Stimulated activated naive CD8-positive, alpha-beta T cell treated with anti-CD3 and anti-CD28 coated beads, Interleukin-15, amount 100 ng/mL, for 72 hours (primary cell): ENCODE measurements around the gene PKD2.

Experiments
- ATAC-seq: fragments of 150-1000 bp; cut with Tn5 transposase; 2 replicates; pipeline ENCODE4 v1.10.0; 2021; ENCODE audit warnings: mild to moderate bottlenecking, moderate library complexity
- DNase-seq, 2 donors: peaks; one replicate each; pipeline ENCODE4 v3.0.0; 2021 to 2022
- H3K27ac Mint-ChIP-seq, 2 donors: one replicate each; pipeline ENCODE4 v1.8.0; 2022; ENCODE audit warnings: mild to moderate bottlenecking in 2 of 2, mixed read lengths in 2 of 2, moderate library complexity in 2 of 2
- H3K27me3 Mint-ChIP-seq: one replicate; pipeline ENCODE4 v1.8.0; 2022; ENCODE audit warnings: mixed read lengths
- H3K4me1 Mint-ChIP-seq: one replicate; pipeline ENCODE4 v1.8.0; 2022; ENCODE audit warnings: mild to moderate bottlenecking, mixed read lengths
- H3K4me3 Mint-ChIP-seq, 2 donors: one replicate each; pipeline ENCODE4 v1.8.0; 2022; ENCODE audit warnings: mild to moderate bottlenecking in 2 of 2, mixed read lengths in 2 of 2, moderate library complexity in 1 of 2
- H3K9me3 Mint-ChIP-seq, 2 donors: one replicate each; pipeline ENCODE4 v1.8.0; 2022; ENCODE audit warnings: mixed read lengths in 2 of 2

Gene PKD2

DNA sequence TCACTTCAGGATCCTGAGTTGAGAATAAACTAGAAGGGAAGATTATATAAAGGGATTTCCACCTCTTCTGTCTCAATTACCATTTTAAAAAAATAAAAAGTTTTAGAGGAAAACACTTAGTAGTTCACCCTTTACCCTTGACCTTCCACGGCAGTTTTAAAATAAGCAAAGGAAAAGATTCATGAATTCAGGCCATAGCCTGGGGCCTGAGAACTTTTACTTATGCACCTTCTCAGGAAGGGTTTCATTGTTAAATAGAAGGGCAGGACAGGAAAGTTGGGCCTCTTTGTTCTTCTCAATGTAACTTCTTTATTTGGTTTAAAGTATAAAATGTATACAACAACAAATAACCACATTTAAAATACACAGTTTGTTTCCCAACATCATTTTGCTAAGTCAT, 54.9 kb downstream of the PKD2 start:
- no peak for ATAC-seq
- no peak overlapping the region for H3K4me3 Mint-ChIP-seq
- H3K4me1 Mint-ChIP-seq = no peaks in the 10 kb centered on the region
- no peaks in the 10 kb centered on the region for H3K27me3 Mint-ChIP-seq
- no peak overlapping the region for H3K27ac Mint-ChIP-seq
- no peaks in the 10 kb centered on the region for H3K9me3 Mint-ChIP-seq
- DNase-seq = no peak

- no peak overlapping the region for H3K4me3 Mint-ChIP-seq
Measured at GRCh38 chr4:88062843-88063242, 55.4 kb downstream of the PKD2 start.

DNA sequence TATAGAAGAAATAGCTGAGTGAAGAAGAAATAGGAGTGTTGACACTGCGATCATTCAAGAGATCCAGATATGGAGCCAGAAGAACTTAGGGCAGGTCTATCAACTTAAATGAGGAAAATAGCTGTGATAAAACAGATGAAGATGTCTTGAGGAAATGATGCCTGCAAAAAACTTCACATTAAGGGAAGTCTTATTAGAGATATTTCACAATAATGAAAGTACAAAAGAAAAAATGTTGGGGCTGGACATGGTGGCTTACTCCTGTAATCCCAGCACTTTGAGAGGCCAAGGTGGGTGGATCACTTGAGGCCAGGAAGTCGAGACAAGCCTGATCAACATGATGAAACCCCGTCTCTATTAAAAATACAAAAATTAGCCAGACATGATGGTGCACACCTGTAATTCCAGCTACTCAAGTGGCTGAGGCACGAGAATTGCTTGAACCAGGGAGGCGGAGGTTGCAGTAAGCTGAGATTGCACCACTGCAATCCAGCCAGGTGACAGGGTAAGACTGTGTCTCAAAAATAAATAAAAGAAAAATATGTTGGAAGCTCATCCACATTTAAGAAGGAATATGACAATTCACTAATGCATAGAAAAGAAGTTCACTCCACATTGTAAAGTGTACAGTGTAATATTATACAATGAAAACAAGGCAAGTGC, 56.3 kb downstream of the PKD2 start:
- Mint-ChIP-seq H3K27ac (no peak overlapping the region), H3K4me3 (no peak overlapping the region), H3K27me3 (no peaks in the 10 kb centered on the region), H3K4me1 (no peaks in the 10 kb centered on the region), H3K9me3 (no peaks in the 10 kb centered on the region)
- DNase-seq (no peak), ATAC-seq (no peak)

More at GRCh38 chr4:88062843-88063242, 55.4 kb downstream of the PKD2 start:
- no peak for DNase-seq
- no peak overlapping the region for H3K27ac Mint-ChIP-seq
- ATAC-seq = no peak
- H3K9me3 Mint-ChIP-seq = no peaks in the 10 kb centered on the region
- H3K27me3 Mint-ChIP-seq = no peaks in the 10 kb centered on the region
- no peaks in the 10 kb centered on the region for H3K4me1 Mint-ChIP-seq

DNA sequence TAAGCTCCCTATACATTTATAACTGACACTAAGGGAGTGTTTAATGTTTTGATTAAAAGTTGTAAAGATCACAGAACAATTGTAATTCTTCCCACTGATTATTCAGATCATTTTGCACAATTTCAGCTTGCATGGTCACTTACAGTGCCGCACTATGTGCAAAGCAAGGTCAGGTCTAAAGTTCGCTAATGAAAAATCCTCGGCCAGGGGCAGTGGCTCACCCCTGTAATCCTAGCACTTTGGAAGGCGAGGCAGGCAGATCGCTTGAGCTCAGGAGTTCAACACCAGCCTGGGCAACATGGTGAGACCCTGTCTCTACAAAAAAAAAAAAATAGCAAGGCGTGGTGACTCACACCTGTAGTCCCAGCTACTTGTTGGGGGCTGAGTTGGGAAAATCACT, 57.0 kb downstream of the PKD2 start:
- Mint-ChIP-seq H3K9me3 (no peaks in the 10 kb centered on the region), H3K4me3 (no peak overlapping the region), H3K27me3 (no peaks in the 10 kb centered on the region), H3K4me1 (no peaks in the 10 kb centered on the region), H3K27ac (no peak overlapping the region)
- DNase-seq (no peak), ATAC-seq (no peak)

DNA sequence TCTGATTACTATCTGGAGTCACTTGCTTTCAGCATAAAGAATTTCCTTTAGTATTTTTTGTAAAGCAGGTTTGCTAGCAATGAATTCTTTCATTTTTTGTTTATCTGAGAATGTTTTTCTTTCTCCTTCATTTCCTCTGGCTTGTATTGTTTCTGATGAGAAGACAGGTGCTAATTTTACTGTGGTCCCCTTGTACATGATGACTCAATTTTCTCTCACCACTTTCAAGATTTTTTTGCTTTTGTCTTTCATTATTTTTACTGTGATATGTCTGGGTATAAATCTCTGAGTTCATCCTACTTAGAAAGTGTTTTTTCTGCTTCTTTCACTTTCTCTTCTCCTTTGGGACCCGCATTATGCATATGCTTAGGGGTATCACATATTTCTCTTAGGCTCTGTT, 62.6 kb downstream of the PKD2 start:
- ATAC-seq = no peak

DNA sequence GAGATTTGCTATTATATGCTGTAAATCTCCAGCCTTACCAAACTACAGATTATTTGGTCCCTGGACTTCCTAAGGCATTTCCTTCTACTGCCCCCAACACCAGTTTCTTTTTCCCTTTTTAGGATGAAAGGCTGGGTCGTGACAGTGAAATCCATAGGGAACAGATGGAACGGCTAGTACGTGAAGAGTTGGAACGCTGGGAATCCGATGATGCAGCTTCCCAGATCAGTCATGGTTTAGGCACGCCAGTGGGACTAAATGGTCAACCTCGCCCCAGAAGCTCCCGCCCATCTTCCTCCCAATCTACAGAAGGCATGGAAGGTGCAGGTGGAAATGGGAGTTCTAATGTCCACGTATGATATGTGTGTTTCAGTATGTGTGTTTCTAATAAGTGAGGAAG, 67.9 kb downstream of the PKD2 start:
- Mint-ChIP-seq H3K9me3 (peaks cover 5 to 16% of the 10 kb centered on the region in 2 donors), H3K4me1 (no peaks in the 10 kb centered on the region), H3K4me3 (no peak overlapping the region), H3K27me3 (no peaks in the 10 kb centered on the region), H3K27ac (no peak overlapping the region)
- no peak for ATAC-seq
- no peak for DNase-seq

More for the DNA sequence above, 62.6 kb downstream of the PKD2 start:
- Mint-ChIP-seq H3K27me3 (no peaks in the 10 kb centered on the region), H3K4me1 (peaks cover 6% of the 10 kb centered on the region), H3K4me3 (no peak overlapping the region), H3K27ac (no peak overlapping the region), H3K9me3 (peaks cover 5 to 16% of the 10 kb centered on the region in 2 donors)
- DNase-seq = no peak

DNA sequence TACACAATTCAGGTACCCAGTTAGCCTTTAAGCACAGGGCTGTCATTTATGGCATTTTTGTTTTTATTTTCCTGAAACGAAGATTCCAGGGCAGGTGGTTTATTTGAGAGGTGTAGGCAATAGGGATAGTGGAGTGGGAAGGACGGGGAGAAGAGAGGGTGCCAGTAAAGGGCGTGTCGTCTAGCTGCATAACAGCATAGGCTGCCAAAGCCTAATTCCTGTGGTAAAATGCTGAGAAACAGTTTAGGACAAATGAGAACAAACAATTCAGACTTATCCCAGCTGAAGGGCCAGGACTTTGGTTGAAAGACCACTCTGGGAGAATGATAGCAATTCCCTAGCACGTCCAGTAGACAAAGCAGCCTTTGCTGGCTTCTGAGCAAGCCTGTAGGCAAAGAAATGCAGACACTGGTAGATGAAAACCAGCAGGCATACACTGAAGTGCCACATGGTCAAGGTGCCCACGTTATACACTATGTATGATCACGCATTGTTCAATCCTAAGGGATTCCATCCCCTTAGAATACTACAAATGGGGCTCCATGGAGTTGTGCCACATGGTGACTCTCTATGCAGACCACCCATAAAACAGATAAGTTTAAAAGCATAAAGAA, 70.6 kb downstream of the PKD2 start:
- ATAC-seq (no peak), DNase-seq (no peak)
- Mint-ChIP-seq H3K27ac (no peak overlapping the region), H3K4me3 (no peak overlapping the region), H3K4me1 (no peaks in the 10 kb centered on the region), H3K27me3 (no peaks in the 10 kb centered on the region), H3K9me3 (no peaks in the 10 kb centered on the region)

DNA sequence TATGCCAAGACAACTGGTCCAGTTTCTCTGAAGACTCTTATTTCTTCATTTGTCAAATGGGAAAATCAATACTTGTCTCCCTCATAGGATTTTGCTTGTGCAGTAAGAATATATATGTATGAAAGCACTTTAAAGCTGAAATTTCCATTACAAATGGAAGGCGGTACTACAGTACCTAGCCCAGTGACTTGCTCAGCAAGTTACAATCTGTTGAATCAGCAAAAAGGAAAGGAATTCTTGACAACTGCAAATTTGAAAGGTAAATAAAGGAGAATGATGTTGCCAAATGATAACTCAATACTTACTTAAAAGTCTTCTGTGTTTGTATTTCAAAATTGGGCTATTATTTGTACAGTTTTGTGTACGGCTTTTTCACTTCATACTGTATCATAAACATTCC, 71.1 kb downstream of the PKD2 start:
- no peaks in the 10 kb centered on the region for H3K9me3 Mint-ChIP-seq
- H3K27me3 Mint-ChIP-seq = no peaks in the 10 kb centered on the region
- no peak overlapping the region for H3K4me3 Mint-ChIP-seq
- ATAC-seq (no peak), DNase-seq (no peak)
- no peak overlapping the region for H3K27ac Mint-ChIP-seq
- H3K4me1 Mint-ChIP-seq = no peaks in the 10 kb centered on the region

DNA sequence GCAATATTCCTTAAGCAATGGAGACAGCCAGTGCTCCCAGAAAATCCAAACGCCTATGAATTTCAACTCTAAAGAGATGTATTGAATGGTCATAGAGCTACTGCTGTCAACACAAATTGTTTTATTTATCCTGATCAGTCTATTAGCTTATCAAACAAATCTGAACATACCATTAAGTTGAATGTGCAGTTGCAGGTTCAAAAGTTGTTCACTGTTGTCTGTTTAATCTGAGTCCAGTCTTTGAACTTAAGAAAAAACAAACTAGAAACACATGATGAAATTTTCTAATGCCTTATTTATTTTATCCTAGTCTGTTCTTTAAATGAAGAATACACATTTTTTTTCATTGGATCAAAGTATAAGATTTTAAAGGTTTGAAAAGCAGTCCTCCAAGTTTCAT, 73.2 kb downstream of the PKD2 start:
- ATAC-seq = no peak
- Mint-ChIP-seq H3K4me1 (no peaks in the 10 kb centered on the region), H3K4me3 (no peak overlapping the region), H3K9me3 (no peaks in the 10 kb centered on the region), H3K27me3 (no peaks in the 10 kb centered on the region), H3K27ac (no peak overlapping the region)
- no peak for DNase-seq

DNA sequence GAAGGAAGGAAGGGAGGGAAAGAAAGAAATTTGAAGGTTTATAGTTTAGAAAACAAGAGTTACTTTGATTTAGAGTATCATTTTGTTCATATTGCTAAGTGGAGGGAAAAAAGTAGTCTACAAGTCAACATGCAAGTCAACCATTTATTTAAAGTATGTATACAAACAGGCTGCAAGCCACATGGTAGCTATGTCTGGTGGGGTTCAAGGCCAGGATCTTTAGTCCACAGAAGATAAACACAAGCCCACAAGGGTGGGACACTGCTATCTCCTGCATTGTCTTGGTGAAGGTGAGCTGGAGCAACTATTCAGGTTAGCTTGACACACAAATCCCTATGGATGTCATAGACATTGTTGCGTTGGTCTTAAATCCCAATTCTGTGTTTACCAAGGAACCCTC, 79.6 kb downstream of the PKD2 start:
- Mint-ChIP-seq H3K9me3 (no peaks in the 10 kb centered on the region), H3K4me3 (no peak overlapping the region), H3K4me1 (no peaks in the 10 kb centered on the region), H3K27ac (no peak overlapping the region), H3K27me3 (no peaks in the 10 kb centered on the region)
- DNase-seq (no peak), ATAC-seq (no peak)

DNA sequence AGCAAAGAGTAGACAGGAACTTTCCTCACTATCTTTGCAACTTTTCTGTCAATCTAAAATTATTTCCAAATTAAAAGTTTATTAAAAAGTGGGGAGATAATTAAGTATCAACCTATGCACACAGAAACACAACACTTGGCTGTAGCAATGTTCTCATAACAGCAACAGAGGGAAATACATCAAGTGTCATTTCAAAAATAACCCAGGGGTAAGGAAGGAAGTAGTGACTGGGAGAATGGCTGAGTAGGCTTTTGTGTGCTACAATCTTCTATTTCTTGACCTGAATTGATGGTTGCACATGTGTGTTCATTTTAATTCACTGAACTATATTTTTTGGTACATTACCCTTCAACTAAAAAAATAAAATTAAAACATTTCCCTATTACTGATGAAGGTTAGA, 83.5 kb downstream of the PKD2 start:
- H3K4me1 Mint-ChIP-seq = no peaks in the 10 kb centered on the region
- H3K27me3 Mint-ChIP-seq = no peaks in the 10 kb centered on the region
- no peak overlapping the region for H3K4me3 Mint-ChIP-seq
- no peak for DNase-seq
- no peaks in the 10 kb centered on the region for H3K9me3 Mint-ChIP-seq
- H3K27ac Mint-ChIP-seq = no peak overlapping the region
- ATAC-seq = no peak

GRCh38 chr4:88091378-88091777, 83.9 kb downstream of the PKD2 start:
- no peak for DNase-seq
- H3K9me3 Mint-ChIP-seq = no peaks in the 10 kb centered on the region
- H3K4me3 Mint-ChIP-seq = no peak overlapping the region
- no peak for ATAC-seq
- no peaks in the 10 kb centered on the region for H3K4me1 Mint-ChIP-seq
- no peaks in the 10 kb centered on the region for H3K27me3 Mint-ChIP-seq
- H3K27ac Mint-ChIP-seq = no peak overlapping the region

DNA sequence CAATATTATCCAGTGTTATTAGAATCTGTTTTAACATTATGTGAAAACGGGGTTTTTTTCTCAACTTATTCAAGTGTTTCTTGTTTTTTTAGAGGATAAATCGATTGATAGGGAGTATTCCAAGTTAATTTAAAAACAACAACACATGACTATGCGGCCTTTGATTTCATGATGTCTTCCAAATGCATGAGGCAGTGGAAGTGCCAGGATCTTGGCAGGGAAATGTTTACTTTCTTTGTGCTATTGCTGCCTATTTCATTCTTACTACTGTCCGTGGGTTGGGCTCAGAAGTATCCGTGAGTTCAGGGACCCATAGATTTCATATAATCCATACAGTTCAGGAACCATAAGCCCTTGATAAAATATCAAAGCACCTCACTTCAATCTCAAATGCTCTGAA, 86.4 kb downstream of the PKD2 start:
- no peaks in the 10 kb centered on the region for H3K4me1 Mint-ChIP-seq

GRCh38 chr4:88097301-88097700, 89.9 kb downstream of the PKD2 start:
- no peak for ATAC-seq
- no peak for DNase-seq
- Mint-ChIP-seq H3K27me3 (peaks cover 9% of the 10 kb centered on the region), H3K27ac (no peak overlapping the region), H3K4me3 (no peak overlapping the region), H3K9me3 (no peaks in the 10 kb centered on the region), H3K4me1 (no peaks in the 10 kb centered on the region)

More for the DNA sequence above, 86.4 kb downstream of the PKD2 start:
- Mint-ChIP-seq H3K27me3 (no peaks in the 10 kb centered on the region), H3K9me3 (no peaks in the 10 kb centered on the region), H3K27ac (no peak overlapping the region), H3K4me3 (no peak overlapping the region)
- ATAC-seq (no peak), DNase-seq (no peak)

DNA sequence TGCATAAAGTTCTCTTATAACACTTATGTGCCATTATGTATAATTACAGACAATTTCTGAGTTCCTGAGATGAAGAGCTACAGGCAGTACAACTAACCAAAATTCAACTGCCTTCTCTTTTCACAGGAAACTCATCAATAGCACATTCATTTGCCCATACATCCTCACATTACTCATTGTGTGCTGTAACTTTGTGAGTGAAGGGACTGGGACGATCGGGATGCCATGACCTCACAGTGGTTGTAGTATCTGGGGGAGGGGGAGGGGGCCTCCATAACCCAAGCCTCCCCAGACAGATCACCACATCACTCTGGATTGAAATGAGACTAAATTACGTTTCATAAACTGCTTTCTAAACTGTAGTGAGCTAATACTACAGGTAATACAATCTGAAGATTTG, 90.3 kb downstream of the PKD2 start:
- Mint-ChIP-seq H3K4me1 (no peaks in the 10 kb centered on the region), H3K9me3 (no peaks in the 10 kb centered on the region)

DNA sequence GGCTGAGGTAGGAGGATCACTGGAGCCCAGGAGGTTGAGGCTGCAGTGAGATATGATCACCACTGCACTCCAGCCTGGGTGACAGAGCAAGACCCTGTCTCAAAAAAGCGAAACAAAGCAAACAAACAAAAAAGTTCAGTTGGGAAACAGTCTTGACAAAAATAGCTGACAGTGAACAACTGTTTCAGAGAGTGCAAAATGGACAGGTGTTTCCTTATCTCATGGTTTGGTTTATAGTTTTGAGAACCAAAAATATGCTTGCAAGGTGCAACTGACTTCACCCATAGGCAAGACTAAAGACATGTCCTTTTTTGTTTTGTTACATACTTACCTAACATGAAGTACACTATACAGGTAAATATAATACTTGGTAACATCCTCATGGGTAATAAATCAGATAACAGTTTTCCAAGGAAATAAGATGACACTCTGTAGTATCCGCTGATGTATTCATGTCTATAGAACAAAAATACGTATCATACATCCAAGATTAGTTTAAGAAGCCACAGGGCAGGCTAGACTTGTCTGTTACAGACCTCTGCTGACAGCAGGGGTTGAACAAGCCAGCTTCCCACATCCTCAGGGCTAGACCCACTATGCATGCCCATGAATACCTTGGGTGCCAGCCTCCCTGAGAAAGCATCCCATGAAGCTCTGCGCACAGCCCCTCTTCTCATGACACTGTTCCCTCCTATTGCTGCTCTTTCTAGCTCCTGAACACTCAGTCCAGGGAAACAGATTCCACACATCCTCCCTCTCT, 91.7 kb downstream of the PKD2 start:
- no peaks in the 10 kb centered on the region for H3K9me3 Mint-ChIP-seq
- no peak for DNase-seq
- H3K4me3 Mint-ChIP-seq = no peak overlapping the region
- no peak overlapping the region for H3K27ac Mint-ChIP-seq
- no peak for ATAC-seq
- H3K4me1 Mint-ChIP-seq = no peaks in the 10 kb centered on the region
- peaks cover 9% of the 10 kb centered on the region for H3K27me3 Mint-ChIP-seq

More for the DNA sequence above, 90.3 kb downstream of the PKD2 start:
- ATAC-seq (no peak), DNase-seq (no peak)
- H3K27ac Mint-ChIP-seq = no peak overlapping the region
- H3K4me3 Mint-ChIP-seq = no peak overlapping the region
- peaks cover 9% of the 10 kb centered on the region for H3K27me3 Mint-ChIP-seq
